HG03064 (cell line): Measurements from ENCODE around the gene HDGFL2.

ENCODE experiments used
- ATAC-seq: cut with Tn5 transposase; IDR thresholded peaks from one replicate; pipeline ENCODE4 v1.9.1; 2021; ENCODE audit warnings: low read depth; ENCODE audit not compliant: unreplicated experiment

The HDGFL2 gene

GRCh38 chr19:4444765-4445741 lies 27.0 kb upstream of the HDGFL2 start:
- ATAC-seq = no peak

GRCh38 chr19:4445963-4446703 lies 26.0 kb upstream of the HDGFL2 start:
- no peak for ATAC-seq

GRCh38 chr19:4446704-4447200 lies 25.3 kb upstream of the HDGFL2 start:
- no peak for ATAC-seq

- no peak for ATAC-seq
Measured at GRCh38 chr19:4447327-4448146, 24.6 kb upstream of the HDGFL2 start.

- no peak for ATAC-seq
Measured at GRCh38 chr19:4448147-4448985, 23.7 kb upstream of the HDGFL2 start.

- no peak for ATAC-seq
Measured at GRCh38 chr19:4449022-4449638, 23.0 kb upstream of the HDGFL2 start.

GRCh38 chr19:4449639-4450028 lies 22.5 kb upstream of the HDGFL2 start:
- ATAC-seq = no peak

GRCh38 chr19:4452230-4452990 lies 19.7 kb upstream of the HDGFL2 start:
- ATAC-seq = no peak

- no peak for ATAC-seq
Measured at GRCh38 chr19:4453232-4454179, 18.6 kb upstream of the HDGFL2 start.

GRCh38 chr19:4454747-4455718 lies 17.1 kb upstream of the HDGFL2 start:
- ATAC-seq = no peak

- ATAC-seq = no peak
Measured at GRCh38 chr19:4455719-4456475, 16.2 kb upstream of the HDGFL2 start.

GRCh38 chr19:4456476-4456842 lies 15.6 kb upstream of the HDGFL2 start:
- no peak for ATAC-seq

GRCh38 chr19:4456843-4457653 lies 15.0 kb upstream of the HDGFL2 start:
- ATAC-seq = no peak

GRCh38 chr19:4457654-4458395 lies 14.3 kb upstream of the HDGFL2 start, which contains the start of gene UBXN6:
UBXN6 (minus strand) TSS chr19:4457794; CDS start chr19:4457697, 97 bp downstream.
- ATAC-seq = peak; percentile 70
